NCI-H187 treated with DMSO at 0.1 percent for 48 hours (cell line): Measurements from ENCODE around the gene ZNF563.
A peak's percentile ranks its signal among the peaks of the same experiment; 100 is the strongest.

Experiments
- DNase-seq: peaks from one replicate; lab custom pipeline; 2025; lab: John Stamatoyannopoulos, UW

ZNF563 gene

GRCh38 chr19:12294249-12295158 lies 38.9 kb downstream of the ZNF563 start, which contains the start of gene ZNF44:
Gene ZNF44, minus strand, starts transcription at chr19:12294883. Its CDS starts 189 bp downstream, at chr19:12294694.
- DNase-seq, result peak; percentile 50

DNA sequence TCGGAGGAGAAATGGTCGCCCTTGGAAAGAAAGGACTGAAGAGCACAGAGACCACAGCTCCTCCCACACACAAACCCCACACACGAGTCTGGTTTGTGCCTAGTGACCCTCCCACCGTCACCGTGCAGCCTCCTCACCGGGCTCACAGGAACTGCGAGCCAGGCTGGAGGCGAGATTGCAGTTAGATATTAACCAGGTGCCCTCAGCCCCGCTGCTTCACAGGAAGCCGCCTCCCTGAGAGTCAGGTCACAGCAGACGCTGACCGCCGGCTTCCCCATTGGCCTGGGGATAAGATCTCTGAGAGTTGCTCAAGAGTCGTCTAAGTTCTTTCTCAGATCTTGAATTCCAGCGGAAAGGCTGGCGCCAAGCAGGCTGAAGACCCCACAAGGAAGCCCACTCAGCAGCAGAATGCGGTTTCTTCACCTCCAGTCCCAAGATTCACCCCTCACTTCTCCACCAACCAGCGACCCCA lies 39.6 kb downstream of the ZNF563 start:
- DNase-seq, result no peak

DNA sequence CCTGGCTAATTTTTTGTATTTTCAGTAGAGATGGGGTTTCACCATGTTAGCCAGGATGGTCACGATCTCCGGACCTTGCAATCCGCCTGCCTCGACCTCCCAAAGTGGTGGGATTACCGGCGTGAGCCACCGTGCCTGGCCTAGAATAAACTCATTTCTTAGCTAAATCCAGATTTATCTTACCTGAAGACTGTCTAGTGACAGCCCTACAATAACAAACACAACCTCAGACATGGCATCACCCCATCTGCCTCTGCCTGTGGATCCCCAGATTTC lies 43.7 kb downstream of the ZNF563 start:
- no peak for DNase-seq

GRCh38 chr19:12287958-12288500 lies 45.4 kb downstream of the ZNF563 start:
- no peak for DNase-seq

DNA sequence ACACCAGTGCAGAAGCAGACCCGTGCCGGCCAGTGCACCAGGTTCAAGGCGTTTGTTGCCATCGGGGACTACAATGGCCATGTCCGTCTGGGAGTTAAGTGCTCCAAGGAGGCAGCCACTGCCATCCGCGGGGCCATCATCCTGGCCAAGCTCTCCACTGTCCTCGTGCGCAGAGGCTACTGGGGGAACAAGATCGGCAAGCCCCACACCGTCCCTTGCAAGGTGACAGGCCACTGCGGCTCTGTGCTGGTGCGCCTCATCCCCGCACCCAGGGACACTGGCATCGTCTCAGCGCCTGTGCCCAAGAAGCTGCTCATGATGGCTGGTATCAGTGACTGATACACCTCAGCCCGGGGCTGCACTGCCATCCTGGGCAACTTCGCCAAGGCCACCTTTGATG lies 48.8 kb downstream of the ZNF563 start:
- no peak for DNase-seq

- no peak for DNase-seq
Observed at GRCh38 chr19:12284226-12284625, 49.2 kb downstream of the ZNF563 start.

DNA sequence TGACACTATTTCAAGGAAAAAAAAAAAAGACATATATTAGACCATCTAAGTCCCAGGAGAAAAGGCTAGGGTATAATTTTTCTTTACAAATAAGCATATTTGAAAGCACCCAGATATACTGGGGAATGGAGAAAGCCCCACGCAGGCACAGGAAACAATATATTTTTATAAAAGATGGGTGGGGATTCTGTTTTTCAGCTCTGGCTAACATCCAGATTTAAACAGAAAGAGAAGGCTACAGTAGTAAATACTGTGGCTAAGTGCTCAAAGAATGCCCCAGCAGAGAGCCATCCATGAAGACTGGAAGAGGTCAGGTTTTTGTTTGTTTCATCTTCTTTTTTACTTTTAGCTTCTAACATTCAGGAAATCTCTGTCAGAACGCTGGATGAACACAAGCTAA lies 54.7 kb downstream of the ZNF563 start:
- DNase-seq, result no peak

GRCh38 chr19:12272980-12273901 lies 60.2 kb downstream of the ZNF563 start:
- DNase-seq, result no peak

GRCh38 chr19:12272386-12272785 lies 61.0 kb downstream of the ZNF563 start:
- DNase-seq, result no peak

DNA sequence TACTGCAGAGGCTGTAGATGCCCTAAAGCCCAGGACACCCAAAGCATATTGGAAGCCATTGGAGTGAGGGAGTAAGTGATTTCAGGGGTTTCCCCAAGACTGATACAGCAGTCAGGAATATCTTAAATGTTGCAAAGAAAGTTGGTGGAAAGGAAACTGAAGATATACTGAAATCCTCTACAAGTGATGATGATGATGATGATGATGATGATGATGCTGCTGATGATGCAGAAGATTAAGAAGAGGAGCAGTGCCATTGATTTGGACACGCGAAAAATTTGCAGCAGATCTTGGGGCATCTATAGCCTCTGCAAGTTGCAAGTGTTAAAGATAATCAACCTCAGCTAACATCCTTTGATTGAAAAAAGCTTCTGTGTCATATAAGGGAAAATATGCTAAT lies 62.6 kb downstream of the ZNF563 start:
- DNase-seq, result no peak
